ENCODE data around the gene GNAI2.
"Not testable (repeated sequence)": the region's sequence is repeated elsewhere in the genome, so short reads cannot be mapped to it uniquely, and the experiment has no call there.

GNAI2 gene

DNA sequence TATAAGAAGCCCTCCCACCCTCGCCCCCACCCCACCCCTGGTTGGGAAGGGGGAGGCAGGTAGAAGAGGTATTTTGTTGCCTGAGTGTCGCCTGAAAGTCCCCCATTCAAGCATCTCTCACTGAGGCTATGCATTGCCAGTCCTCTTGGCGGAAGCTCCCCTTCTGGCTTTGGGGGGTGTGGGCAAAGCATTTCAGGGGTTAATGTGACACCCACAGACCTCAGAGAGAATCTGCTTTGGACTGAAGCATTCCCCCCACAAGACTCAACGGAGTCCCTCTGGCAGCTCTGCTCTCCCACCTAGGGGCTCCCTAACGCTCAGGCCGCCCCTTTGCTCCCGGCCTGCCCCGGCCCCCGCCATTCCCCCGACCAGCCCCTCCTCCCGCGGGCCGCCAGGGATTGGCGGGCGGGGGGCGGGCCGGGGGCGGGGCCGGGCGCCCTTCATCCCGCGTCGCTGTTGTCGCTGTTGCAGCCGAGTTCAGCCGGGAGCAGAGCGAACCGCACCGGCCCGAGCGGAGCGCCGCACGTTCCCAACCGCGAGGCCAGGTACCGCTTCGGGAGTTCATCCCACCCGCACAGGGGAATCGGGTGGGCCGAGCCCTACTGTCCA, 31.1 kb upstream of the GNAI2 start, which contains the start of gene SLC38A3:
TSS of gene SLC38A3 (plus strand) at position 468 of the 609 bp plus-strand sequence. CDS start 8,929 bp downstream, outside the sequence.
- DNase-seq (ENCODE audit: low read depth) = no peak

DNA sequence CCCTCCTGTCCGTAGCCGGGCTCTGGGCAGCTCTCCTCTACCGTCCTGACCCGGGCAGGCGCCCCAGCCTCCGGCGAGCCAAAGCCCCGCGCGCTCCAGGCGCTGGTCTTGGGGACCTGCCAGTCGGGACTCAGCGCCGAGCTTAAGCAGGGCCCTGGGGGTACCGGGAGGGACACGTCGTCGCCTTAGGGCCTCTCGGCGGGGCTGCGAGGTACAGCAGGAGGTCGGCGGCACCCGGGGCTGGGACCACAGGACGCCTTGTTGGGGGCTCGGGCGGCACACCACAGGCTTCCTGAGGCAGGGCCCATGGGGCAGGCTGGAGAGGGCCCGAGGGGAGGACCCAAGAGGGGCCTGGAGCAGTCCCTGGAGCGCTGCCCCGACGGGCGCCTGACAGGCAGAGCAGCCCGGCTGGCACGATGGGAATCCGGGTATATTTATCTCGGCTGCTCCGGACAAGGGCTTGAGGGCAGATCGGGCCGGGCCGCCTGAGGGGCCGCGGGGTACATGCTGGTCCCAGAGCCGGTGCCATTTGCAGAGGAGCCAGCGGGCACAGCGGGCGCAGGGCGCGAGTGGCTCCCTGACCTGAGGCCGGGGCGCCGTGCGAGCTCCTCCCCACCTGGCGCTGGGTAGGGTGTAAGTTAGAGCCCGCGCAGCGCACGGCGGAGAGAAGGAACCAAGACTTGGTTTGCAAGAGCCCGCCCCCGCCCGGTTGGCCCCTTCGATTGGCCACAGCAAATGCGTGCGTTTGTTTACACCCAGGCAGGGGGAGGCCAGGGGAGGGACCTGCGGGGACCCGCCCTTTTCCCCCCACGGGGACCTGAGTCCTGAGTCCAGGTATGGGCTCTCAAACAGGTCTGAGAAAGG, 30.4 kb upstream of the GNAI2 start:
- DNase-seq (ENCODE audit: low read depth) = no peak

DNA sequence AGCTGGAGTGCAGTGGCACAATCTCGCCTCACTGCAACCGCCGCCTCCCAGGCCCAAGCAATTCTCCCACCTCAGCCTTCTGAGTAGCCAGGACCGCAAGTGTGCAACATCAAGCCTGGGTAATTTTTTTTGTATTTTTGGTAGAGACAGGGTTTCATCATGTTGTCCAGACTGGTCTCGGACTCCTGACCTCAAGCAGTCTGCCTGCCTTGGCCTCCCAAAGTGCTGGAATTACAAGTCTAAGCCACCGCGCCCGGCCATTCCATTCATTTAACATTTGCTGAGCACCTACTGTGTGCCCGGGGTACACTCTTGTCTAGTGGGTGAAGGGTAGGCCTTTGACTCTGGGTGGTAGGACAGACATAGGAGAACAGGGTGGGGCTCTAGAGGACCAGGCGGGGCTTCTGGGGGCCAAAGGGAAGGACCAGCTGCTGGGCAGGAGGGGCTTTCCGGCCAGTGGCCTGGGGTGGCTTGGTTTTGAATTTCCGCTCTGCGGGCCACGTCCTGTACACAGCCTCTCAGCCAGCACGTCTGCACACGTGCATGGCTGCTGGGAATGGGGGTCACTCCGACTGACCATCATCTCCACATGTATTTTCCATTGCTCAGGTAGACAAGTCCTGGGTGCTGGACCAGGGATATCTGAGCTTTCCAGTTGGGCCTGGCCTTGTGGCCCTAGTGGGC, 28.5 kb upstream of the GNAI2 start:
- DNase-seq (ENCODE audit: low read depth) = no peak

DNA sequence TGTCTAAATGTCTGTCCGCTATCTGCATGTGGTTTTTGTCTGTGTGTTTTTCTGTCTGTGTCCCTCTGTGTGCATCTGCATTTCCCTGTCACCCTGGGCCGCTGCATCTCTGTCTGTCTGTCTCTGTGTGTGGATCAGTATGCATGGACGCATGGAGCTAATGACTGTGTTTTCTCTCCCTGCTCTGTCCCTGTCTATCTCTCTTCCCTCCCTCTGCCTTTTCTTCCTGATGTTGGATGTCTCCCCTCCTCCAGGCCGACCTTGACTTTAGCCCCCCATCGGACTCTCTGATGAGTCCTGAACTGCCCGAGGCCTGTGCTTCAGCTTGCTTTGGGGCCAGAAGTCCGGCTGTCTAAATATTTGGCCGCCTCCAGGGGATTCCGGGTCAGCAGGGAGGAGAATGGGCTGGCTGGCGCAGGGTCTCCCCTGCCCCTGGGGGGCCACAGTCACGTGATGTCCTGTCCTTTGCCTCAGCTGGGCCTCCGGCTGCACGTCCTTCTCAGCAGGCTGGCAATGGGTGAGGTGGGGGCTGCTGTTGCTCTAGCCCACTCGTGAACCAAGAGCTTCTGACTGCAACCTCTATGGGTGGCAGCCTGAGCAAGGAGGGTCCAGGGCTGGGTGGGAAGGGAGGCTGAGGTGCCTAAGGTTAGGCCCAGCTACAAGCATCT, 27.2 kb upstream of the GNAI2 start:
- DNase-seq (ENCODE audit: low read depth) = no peak

DNA sequence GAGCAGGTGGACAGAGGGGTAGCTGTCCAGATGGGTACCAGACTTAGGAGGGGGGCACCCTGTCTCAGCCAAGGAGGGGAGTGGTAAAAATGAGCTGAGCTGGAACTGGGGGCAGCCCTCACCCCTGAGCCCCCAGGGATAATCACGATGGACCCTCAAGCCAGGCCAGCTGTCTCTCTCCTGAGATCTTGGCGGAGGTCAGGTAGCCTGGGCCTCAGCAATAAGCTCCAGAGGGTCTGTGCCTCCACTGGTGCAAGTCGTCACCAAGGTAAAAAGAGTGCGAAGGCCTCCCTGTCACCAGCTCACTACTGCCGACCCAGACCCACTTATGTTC, 25.9 kb upstream of the GNAI2 start:
- no peak for DNase-seq (ENCODE audit: low read depth)

DNA sequence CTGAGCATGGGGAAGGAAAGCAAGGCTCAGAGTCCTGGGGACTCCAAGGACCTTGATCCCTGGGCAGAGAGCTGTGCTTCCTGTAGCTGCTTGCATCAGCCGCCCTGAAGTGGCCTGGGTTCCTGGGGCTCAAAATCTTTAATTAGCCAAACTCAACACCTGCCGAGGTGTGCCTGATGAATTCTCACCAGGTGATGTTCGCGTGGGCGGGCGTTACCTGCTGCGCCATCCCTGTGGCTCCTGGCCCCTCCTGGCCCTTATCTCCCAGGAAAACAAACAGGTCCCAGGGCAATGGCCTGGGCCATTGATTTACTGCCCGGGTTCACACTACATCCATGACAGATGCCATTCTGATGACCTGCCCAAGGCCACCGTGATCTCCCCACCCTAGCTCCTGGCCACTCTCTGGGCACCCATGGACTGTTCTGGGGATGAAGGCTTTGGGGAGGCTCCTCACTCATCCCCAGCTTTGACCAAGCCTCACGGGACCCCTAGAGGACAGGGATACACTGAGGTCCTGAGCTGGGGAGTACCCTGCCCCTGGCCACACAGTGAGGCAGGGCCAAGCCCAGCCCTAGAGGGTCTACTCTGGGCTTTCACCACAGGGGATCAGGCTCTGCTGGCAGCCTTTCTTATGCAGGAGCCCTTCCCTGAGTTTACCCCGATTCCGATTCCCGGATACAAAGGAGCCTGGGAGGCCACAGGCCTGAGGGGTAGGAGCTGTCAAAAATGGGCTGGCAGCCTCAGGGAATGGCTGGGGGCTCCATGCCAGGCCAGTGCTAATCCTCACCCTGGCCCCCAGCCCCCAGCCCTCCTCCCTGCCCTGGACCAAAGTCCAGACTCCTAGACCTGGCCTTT, 25.3 kb upstream of the GNAI2 start:
- no peak for DNase-seq (ENCODE audit: low read depth)

DNA sequence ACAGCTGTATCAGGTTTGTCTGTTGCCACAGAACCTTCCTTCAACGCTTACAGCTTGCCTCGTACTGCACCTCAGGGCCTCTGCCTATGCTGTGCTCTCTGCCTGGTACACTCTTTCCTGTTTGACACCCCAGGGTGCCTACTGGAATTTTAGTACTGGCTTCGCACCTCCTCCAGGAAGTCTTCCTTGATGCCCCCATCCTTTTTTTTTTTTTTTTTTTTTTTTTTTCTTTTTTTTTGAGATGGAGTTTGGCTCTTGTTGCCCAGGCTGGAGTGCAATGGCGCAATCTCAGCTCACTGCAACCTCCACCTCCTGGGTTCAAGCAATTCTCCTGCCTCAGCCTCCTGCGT, 24.7 kb upstream of the GNAI2 start:
- not testable (repeated sequence) for DNase-seq (ENCODE audit: low read depth)

DNA sequence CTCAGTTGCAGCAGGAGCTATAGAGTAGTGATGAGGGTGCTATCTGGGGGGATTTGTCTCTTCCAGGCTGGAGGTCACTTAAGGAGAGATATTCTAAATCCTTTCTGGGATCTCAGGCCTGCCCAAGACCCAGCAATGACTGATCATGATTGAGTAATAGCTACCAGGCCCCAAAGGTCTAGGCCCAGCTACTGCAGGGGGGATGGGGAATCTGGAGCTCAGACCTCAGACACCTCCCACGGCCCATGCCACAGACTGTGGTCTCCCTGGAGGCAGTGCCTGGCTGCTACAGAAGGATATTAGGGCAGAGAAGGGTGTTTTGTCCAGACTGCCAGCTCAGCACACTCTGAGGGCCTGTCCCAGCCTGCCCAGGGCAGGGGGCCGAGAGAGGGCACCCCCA, 24.1 kb upstream of the GNAI2 start:
- DNase-seq (ENCODE audit: low read depth) = peak; percentile 66

DNA sequence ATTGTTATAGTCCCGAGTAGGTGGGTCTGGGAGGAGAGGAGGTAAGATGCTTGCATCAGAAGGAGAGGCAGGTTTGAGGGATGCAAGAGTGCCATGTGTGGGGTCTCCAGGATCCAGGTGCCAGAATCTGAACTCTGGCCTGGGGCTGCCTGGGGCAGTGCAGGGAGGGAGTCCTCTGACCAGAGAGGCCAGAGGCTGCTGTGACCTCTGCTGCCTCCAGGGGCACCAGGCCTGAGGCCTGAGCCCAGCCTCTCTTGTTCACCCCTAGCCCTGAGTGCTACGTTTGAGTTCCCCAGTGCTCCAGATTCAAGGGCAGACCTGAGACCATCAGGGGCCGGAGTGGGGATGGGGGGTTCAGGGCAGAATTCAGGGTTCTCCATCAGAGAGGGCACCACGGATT, 23.5 kb upstream of the GNAI2 start:
- DNase-seq (ENCODE audit: low read depth) = no peak

DNA sequence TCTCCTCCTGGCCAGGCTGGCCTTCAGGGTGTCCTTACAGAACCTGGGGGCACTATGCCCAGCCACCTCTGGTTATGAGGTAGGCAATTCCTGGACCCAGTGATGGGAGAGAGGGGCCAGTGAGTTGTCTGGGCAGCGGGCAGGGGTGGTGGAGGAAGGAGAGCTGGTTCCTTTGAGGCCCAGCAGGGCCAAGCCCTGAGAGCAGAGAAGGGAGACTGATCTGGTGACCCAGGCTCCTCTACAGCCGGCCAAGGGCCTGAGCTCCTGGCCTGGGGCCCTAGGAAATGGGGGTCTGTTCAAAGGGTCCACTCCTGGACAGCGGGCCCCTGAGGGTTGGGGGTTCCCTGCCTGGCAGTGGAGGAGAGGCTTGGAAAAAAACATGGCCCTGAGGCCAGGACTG, 23.0 kb upstream of the GNAI2 start:
- no peak for DNase-seq (ENCODE audit: low read depth)

DNA sequence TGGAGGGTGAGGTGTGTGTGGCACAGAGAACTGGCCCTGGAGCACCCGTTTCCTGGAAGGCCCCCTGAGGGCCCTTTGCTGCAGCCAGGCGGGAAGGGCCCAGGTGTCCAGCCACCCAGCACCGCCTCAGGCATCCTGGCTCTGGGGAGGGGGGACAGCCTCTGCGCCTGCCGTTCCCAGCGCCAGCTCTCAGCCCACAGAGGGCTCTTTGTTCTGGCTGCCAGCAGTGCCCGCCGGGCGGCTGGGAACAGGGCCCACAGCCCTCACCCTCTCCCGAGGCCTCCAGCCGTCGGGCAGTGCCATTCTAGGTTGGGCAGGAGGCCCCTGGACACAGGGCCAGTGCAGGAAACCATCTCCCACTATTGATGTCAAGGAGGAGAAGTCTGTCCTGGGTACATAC, 22.6 kb upstream of the GNAI2 start:
- DNase-seq (ENCODE audit: low read depth) = no peak

DNA sequence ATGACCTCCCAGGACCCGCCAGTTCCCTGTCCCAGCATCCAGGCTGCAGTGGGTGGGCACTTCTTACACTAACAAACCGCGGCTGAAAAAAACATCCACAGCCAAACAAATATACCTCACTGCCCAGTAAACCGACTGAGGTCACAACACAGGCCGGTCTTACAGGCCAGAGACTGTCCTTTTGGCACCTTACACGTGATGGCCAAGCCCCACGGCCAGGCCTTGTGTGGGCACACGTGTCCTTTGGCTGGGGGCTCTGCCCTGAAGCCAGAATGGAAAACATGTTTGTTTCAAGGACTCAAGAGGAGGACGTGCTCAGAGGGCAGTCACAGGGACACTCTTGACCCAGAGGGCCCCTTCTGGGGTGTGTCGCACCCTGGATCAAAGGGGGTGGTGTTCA, 21.2 kb upstream of the GNAI2 start:
- no peak for DNase-seq (ENCODE audit: low read depth)

DNA sequence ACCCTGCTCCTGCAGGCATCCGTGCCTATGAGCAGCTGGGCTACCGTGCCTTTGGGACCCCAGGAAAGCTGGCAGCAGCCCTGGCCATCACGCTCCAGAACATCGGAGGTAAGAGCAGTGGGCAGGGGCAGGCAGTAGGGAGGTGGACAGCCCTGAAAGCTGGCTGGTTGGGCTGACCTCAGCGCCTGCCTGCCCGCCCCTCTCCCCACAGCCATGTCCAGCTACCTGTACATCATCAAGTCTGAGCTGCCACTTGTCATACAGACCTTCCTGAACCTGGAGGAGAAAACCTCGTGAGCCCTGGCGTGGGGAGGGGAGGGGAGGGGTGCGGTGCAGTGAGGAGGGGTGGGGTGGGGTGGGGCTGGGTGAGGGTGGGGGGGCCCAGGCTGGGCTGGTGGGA, 20.5 kb upstream of the GNAI2 start:
- DNase-seq (ENCODE audit: low read depth) = no peak

DNA sequence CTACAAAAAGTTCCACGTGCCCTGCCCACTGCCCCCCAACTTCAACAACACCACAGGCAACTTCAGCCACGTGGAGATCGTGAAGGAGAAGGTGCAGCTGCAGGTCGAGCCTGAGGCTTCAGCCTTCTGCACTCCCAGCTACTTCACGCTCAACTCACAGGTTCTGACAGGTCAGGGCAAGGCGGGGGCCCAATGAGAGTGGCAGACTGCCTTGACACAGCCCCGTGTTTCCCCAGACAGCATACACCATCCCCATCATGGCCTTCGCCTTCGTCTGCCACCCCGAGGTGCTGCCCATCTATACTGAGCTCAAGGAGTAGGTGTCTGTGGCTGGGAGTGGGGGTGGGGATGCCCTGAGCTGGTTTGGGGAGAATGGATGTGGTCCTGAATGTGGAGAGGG, 18.3 kb upstream of the GNAI2 start:
- no peak for DNase-seq (ENCODE audit: low read depth)

DNA sequence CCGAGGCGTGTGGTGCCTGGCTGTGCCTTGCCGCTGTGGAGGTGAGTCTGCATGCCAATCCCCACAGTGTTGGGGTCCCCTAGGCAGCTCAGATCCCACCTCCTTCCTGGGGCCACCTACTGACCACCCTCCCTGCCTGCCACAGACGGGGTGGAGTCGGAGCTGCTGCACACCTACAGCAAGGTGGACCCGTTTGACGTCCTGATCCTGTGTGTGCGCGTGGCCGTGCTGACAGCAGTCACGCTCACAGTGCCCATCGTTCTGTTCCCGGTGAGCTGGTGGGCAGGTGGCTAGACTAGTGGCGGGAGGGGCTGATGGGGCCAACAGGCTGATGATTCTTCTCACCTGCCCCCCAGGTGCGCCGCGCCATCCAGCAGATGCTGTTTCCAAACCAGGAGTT, 17.6 kb upstream of the GNAI2 start:
- no peak for DNase-seq (ENCODE audit: low read depth)

DNA sequence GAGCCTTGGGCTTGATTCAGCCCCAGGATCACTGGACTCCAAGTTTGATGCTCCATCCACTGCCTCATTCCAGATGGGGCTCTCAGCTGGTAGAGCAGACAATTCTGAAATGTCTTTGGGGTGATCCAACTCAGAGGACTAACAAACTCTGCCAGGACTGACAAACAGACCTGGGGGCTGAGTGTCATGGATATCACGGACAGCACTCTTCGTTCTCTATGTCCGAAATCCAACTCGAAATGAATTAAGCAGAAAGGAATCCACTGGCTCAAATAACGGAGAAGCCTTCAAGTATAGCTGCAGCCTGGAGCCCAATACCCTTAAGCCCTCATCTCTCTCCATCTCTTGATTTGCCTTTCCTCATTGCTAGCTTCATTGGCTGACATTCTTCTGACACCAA, 16.7 kb upstream of the GNAI2 start:
- DNase-seq (ENCODE audit: low read depth) = no peak

DNA sequence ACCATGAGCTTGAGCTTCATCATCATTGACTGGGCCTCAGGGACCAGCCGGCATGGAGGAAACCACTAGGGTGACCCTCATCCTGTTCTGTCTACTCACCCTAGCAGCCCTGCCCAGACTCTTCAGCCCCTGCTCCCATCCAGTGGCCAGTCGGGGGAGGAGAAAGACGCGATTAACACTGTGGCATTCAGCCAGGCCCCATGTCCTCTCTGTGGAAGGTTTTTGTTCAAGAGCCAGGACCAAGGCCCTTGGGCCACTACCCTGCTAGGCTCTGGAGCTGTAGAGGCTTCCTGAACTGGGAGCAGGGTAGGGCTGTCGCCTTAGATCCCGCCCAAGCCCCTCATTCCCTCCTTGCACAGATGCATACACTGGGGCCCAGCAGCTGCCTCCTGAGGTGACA, 15.9 kb upstream of the GNAI2 start:
- no peak for DNase-seq (ENCODE audit: low read depth)

DNA sequence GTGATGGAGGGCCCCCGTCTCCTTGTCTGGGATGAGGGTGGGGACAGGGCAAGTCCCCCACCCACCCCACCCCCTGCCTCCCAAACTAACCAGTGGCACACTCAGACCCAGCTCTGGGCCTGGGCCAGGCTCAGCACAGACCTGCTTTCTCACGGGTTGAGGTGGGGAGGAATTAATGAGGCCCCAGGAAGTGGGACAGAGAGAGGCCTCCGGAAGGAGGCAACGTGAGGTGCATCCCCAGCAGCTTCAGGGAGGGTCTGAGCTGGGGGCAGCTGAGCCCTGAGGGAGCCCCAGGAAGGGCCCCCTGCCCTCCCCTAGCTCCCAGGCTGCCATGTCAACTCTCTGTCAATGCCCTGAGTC, 15.0 kb upstream of the GNAI2 start:
- no peak for DNase-seq (ENCODE audit: low read depth)

DNA sequence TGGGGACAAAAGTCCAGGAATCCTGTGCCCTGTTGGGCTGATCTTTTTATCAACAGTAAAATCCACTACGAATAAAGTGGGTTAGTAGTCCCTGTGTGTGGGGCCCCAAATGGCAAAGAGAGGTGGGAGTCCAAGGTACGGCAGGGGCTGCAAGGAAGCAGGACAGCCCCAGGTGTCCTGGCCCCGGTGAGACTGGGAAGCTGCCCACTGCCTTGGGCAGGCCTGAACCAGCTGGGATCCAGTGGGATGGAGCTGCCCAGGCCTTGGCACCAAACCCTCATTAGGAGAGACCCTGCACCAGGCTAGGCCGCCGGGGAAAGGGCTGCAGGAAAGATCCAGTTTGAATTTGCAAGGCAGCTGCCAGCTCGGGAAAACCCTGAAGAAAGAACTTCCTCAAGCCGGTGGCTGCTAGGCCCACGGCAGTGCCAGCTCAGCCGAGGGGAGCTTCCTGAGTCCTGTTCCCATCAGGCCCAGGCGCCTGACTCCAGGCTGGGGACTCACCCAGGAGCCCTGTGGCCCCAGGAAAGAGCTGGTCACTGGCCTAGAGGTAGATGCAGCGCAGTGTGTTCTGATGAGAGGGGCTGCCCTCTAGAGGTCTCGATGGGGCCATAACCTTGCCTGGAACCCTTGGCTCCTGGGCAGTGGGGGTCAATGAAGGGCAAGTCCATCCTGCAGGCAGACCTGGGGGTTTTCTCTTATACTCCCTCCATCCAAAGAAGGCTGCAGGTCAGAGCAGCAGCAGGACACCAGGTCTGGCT, 14.4 kb upstream of the GNAI2 start:
- no peak for DNase-seq (ENCODE audit: low read depth)

DNA sequence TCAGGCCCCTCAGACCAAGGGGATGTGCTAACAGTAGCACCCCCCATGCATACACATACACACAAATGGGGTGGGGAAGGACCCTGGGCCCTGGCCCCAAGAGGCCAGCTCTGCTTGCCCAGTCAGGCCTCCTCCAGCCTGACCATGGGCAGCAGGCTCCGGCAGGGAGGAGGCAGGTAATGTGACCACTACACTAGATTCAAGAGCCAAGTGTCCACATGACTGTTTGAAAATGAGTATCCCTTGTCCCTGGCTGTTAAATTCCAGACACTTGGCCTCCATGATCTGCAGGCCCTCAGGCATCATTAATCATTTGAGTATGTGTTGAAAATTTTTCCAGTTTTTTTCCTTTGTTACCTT, 13.9 kb upstream of the GNAI2 start:
- DNase-seq (ENCODE audit: low read depth) = no peak

DNA sequence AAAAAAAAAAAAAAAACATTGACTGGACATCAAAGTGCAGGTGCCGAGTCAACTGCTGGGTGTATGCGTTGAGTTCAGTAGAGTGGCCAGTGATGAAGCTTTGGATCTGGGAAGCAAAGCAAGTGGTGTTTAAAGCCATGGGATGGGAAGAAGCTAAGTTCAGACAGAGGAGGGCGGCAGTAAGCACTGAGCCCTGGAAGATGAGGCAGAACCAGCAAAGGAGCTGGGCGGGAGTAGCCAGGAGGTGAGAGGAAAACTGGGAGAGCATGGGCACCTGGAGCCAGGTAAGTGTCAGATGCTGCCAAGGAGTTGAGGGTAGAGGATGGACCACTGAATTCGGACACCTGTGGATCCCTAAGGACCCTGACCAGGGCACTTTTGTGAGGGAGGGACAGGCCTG, 11.4 kb upstream of the GNAI2 start:
- DNase-seq (ENCODE audit: low read depth) = no peak

All from EH (cell line).